Tongue (tissue), 2 donors: ENCODE measurements around the gene PBOV1. TPM values are rescaled to one million over a fixed set of nuclear protein-coding genes. Genes with fewer than 3 reads are reported as not detected.

Experiments used
- DNase-seq: peaks from one replicate; pipeline ENCODE4 v3.0.0-alpha.2; 2015
- total RNA-seq: library from RNA; depleted of rRNA; stranded (reverse); fragments of >200 nt; gene quantifications from one replicate; pipeline ENCODE4 v1.2.3, GENCODE V29; 2014

Gene PBOV1
- not detected for total RNA-seq

DNA sequence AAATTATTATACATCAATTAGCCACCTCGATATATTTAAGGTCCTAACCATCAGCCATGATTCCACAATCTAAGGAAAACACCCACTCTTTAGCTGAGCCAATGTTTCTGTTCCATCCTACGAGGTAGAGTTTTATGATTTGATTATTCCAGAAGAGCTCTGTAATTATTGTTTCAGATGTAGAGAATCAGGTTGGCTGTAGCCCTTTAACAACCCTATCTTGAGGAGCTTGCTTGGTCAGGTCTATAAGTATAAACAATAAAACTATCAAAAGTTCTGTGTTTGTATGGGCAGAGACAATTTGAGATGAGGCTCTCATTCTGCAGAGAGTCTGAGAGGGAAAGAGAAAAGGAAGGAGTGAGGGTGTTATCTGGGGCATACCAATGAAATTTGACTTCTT lies at the start of gene PBOV1:
TSS of gene PBOV1 (minus strand) at position 43 of the 400 bp plus-strand sequence. CDS start 96 bp downstream, outside the sequence.
- DNase-seq: no peak

DNA sequence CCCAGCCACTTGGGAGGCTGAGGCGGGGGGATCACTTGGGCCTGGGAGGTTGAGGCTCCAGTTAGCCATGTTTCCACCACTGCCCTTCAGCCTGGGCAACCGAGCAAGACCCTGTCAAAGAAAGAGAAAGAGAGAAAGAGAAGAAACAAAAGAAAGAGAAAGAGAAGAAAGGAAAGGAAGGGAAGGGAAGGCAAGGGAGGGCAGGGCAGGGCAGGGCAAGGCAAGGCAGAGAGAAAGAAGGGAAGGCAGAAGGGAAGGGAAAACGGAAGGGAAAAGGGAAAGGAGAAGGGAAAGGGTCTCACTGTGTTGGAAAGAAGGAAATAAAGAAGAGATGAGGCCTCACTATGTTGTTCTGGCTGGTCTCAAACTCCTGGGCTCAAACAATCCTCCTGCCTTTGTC lies 47.8 kb upstream of the PBOV1 start:
- no peak for DNase-seq

DNA sequence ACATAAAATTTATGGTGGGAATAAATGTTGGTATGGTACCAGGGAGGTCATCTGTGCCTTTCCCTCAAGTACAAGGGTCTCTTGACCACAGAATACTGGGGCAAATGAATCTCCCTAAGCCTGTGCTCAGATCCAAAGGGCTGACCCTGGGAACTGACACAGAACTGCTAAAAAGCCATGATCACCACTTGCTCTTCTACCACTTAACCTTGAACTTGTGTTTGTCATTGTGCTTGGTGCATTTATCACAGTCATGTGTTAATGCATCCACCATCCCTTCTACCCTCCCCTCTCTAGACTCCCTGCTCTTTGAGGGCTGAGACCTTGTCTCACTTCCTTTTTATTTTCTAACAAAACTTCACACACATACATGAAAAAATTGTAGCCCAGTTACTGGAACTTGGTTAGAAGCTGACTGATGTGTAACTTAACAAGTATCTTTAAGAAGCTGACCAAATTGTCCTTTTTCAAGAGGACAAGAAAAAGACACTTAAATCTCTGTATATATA lies 46.1 kb upstream of the PBOV1 start:
- DNase-seq: no peak

DNA sequence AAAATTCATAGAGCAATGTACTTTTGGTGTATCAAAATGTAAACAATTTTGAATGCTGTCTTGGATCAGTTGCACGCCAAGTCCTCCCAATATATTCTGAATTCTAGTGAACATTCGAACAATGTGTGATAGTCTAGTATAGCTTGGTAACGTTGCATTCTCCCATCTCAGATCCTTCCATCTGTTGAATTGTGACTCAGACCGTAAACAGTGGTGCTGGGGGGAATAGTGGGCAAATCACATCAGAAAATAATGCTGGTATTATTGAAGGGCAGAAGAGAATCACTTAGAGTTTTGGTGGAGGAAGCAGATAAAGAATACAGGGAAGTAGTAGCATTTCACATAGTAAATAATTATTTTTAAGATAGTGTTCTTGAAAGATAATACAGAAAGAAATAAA lies 45.7 kb upstream of the PBOV1 start:
- DNase-seq: no peak

DNA sequence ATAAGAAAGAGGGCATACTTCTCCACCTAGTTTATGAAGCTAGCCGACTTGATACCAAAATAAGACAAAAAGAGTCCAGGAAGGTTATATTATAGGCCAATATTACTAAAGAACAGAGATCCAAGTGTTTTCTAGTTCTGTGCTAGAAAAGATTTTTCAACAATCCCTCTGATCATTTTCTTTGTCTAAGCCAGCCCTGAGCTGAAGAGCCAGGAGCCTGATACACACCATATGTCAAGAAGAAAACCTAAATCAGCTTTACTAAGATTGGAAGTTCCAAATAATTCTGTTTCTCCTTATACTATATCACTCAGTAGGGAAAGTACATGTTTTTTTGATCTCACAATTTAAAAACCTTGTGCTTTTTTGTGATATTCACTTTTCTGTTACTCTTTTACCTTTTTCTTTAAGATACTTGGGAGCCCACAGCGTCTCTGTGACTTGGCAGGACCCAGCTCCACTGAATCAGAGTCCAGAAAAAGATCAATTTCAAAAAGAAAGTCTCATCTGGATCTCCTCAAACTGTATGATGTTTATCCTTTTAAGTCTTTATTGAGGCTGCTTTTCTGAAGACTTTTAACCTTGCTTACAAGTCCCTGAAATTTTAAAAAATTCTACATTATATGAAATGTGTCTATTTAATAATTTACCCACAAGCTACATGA lies 43.0 kb upstream of the PBOV1 start:
- peak; percentile 54 for DNase-seq

DNA sequence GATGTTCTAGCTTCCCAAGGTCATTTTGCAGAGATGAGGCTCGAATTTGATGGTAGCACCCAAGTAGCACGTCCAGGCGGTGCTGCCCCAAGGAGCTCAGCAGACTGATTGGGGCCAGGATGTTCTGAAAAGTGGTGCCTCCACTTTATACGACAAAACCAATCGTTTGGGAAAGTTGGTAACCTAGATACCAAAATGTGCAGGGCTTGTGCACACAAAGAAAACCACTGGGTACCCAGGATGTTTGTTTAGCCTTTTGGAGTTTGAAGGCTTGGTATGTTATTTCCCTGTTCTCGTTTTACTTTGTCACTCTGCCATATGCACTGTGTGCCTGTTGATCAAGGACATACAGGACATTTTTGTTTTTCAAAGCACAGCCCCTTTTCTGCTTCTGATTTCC lies 40.7 kb upstream of the PBOV1 start:
- no peak for DNase-seq

GRCh38 chr6:138258197-138258596 lies 39.9 kb upstream of the PBOV1 start:
- DNase-seq: no peak

- DNase-seq: no peak
Observed at GRCh38 chr6:138257638-138258040, 39.3 kb upstream of the PBOV1 start.

GRCh38 chr6:138255443-138255842 lies 37.2 kb upstream of the PBOV1 start:
- no peak for DNase-seq

DNA sequence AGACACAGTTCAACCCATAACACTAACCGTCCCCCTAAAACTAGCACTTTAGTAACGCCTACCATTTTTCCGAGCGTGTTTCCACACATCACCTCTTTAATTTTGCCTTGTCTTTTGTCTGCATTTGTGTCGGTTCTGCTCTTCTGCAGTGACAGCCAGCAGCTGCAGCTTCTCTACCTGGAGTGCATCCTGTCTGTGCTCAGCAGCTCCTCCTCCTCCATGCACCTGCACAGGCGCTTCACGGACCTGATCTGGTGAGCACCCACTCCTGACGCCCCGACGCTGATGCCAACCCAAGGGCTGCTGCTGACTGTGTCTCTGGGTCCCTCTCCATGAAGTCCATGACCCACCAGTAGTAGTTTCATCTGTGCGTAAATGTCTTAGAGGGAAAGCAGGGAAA lies 35.4 kb upstream of the PBOV1 start:
- DNase-seq: no peak

DNA sequence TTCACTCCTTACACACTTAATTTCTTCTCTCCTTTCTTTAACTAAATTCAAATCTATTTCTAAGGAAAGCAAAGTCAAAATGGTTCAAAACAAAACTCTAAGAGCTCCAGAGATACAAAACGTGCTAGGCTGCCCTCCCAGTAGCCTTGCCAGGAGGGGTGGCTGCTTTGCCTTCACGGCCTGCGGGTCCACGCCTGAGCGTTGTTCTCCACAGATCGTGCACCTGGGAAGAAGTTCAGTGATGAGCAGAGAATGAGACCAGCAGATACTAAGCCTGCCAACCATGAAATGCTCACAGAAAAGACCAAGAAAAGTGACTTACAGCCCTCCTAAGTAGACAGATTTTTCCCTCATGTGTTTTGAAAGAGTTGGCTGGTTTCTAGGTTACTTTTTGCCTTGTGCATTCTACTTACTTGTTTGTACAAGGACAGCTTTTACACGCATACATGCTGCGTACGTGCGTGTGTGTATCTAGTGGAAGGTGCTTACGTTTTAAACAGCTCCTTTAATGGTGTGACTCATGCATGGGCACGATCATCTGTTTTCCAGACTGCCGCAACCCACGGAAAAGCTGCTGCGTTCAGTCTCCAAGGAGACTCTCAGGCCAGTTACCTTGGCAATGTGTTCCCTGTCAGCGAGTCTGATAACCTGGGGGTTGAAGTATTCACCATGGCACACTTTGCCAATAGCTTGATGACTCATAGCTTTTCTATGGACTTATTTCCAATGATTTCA lies 32.4 kb upstream of the PBOV1 start:
- peak; percentile 48 for DNase-seq

- DNase-seq: no peak
Observed at GRCh38 chr6:138250053-138250452, 31.8 kb upstream of the PBOV1 start.

DNA sequence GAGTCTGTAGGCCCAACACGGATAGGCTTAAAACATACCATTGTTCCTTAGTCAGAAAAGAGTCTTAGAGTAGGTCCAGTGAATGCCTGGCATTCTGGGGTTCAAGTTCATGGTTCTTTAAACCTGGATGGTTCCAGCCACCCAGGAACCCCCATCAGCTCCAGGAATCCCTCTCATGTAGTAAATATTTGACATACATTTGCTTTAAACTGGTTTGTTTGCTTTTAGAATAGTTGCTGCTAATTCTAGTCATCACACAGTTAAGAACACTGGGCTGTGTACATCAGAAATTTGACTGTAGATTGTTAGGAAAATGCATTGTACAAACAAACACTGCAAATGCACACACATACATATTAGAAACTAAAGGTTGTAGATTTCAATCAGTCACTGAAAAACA lies 30.6 kb upstream of the PBOV1 start:
- DNase-seq: no peak

DNA sequence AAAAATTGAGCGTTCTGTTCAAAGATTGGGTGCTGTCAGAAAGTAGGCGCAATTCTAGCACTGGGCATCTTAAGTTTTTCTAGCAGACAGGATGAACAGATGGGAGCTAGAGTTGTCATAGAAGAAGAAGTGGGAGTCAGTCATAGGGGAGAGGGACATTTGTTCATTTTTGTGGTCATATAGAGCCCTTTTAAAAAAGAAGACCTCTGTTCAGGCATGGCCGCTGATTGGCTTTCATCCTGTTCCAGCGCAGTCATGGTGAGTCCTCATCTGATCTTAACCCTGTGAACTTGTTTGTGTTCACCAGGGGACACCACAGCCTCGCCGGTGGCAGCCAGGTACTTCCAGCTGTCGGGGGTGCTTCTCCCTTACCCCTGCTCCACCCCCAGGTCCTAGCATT lies 29.7 kb upstream of the PBOV1 start:
- DNase-seq: no peak

DNA sequence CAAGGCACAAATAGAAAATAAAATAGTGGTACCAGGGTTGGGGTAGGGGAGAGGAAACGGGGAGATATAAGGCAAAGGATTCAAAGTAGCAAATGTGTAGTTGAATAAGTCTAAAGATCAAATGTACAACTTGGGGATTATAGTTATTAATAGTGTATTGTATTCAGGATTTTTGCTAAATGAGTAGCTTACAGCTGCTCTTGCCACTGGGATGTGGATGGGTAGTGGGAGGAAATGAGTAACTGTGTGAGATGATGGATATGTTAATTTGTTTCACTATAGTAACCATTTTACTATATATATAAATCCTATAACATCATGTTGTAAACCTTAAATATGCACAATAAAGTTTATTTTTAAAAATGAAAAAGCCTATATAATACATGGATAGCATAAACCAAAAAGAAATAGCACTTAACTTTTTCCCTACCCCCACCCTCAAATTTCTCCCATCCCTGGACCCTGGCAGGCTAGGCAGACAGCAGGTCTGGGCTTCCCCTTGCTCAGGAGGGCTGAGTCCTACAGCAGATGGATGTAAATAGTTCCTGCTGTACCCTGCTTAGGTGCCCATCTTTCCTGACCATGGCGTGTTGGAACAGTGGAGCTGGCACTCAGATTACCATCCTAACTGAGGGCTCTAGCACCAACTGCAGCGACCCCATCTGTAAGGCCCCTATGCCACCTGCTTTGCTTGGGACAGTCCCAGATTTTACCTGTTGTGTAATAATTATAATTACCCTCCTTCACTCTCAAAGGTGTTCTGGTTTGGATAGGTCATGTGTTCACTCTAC lies 28.6 kb upstream of the PBOV1 start:
- no peak for DNase-seq

DNA sequence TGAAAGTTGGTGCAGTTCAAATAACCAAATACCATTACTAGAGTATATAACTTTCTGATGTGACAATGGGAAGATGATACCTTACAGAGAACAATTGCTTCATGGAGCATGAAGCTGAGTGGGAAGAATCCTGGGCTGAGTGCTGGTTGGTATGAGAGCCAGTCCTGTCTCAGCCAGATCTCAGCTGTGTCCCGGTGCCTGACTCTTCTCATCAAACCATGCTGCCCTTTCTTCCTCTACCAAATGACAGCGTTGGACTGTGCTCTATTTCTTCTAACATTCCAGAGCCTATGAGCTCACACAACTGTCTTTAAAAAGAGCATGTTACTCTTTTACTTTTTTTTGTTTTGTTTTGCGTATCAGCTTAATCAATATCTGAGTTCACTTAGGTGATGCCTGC lies 27.5 kb upstream of the PBOV1 start:
- DNase-seq: no peak

GRCh38 chr6:138242987-138243592 lies 24.8 kb upstream of the PBOV1 start:
- no peak for DNase-seq

GRCh38 chr6:138241934-138242333 lies 23.6 kb upstream of the PBOV1 start:
- no peak for DNase-seq

DNA sequence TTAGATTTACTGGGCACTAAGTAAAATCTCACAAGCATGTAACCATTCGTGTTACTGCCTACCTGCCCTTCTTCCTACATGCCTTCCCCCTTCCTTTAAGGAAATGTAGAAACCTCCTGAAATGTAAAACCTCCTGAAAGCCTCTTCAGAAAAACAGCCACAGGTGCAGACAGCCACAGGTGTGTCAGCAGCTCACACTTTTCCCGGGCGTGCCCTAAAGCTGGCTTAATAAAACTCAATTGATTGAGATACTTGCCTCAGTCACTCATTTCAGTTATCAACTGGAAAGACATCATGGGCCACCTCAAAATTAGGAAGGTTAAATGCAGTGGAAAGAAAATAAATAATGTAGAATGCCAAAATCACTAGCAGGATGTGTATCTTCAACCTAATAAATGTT lies 23.1 kb upstream of the PBOV1 start:
- no peak for DNase-seq

DNA sequence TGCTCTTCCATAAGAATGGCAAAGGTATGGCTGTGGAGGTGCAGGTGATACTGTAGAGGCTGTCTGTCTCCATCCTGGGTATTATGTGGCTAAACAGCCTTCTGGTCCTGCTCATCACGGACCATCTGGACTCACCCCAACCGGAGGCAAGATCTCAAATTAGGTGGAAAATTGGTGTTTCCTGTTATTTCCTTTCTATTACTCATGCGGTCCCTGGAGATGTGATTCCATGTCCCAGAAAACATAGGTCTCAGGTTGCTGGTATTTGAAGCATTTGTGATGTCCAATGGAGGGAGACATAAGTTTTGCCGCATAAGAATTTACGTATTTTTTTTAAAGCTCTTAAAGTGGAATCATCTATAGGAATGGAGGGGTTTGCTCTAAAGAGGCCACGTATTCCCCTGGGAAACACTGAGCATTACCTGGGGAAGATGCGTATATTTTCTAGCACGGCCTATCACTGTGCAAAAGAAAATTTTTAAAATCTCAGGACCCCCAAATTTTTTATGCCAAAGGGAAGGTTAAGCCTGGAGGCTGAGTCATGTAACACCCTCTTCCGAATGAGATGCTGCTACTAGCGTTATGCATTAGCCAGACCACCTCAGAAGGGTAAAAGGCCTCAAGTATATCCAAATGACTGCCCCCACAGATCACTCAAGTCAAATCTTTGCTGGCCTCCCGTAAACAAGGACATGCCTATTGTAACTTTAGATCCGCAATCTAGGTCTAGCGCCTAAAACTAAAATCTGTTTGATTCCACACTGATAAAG lies 22.4 kb upstream of the PBOV1 start:
- DNase-seq: peak; percentile 16

DNA sequence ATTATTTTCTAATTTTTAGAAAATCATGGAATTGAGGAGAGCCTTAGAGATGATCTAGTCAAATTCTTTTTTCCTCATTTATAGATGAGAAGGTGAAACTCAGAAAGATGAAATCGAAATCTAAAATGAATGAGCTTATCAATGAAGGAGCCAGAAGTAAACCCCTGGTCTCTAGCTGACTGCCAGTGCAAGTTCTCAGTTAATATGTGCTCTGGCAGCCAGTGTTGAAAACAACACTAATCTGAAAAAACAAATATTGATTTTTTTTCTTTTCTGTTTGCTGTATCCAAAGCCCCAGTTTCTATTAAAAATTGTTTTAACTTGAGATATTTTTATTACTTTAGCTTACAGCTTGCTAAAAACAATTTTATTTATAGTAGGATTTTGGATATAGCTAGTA lies 21.5 kb upstream of the PBOV1 start:
- DNase-seq: no peak

GRCh38 chr6:138238368-138238767 lies 20.1 kb upstream of the PBOV1 start:
- DNase-seq: no peak
